HG03575 (cell line): Measurements from ENCODE around the gene RET.

Experiments used
- ATAC-seq: cut with Tn5 transposase; IDR thresholded peaks from one replicate; pipeline ENCODE4 v1.9.1; 2021; ENCODE audit not compliant: unreplicated experiment, insufficient number of reproducible peaks, low FRiP score; ENCODE audit errors: extremely low read depth

Gene RET

DNA sequence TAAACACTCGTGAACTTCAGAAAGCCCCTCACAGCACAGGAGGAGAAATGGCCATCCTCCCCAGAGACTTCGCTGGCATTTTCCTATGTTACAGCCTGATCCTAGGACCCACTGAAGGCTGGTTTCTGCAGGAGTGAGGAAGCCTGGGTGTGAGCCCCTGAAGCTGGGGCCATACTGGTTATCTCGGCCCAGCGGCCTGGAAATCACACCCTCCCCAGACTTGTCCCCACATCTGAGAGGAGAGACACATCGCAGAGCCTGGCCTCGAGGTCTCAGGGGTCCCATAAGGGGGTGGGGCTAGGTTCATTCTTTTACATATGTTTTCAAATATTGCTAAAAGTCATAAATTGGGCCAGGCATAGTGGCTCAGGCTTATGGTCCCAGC lies 17.5 kb upstream of the RET start:
- ATAC-seq: no peak

DNA sequence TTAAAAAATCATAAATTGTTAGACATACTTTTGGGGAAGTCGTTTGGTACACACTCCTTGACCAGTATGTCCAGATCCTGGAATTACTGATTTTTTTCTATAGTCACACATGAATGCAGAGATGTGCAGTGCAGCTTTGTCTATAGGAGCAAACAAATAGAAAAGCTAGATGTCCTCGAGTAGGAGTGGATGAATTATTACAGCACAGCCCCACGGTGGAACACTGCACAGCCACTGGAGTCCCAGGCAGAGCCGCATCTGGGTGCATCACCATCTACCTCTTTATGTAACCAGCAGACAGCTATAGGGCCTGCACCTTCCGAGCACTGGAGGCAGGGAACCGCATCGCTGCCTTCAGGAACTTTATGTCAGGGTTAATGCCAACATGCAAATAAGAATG lies 17.0 kb upstream of the RET start:
- no peak for ATAC-seq

DNA sequence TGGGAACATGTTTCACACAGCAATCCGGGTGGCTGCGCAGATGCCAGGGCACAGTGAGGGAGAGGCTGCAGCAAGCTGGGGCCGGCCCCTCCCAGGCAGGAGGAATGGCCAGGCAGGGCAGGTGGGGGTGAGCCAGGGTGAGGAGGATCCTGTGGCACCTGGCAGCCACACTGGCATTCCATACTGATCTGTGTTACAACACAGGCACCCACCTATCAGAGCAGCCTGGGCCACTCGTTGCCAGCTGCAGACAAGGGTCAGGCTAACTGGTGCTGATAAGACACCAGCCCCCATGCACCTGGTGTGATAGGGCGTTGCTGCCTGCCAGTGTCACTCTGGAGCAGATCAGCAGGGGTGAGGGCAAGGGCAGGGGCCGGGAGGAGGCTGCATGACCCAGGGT lies 16.6 kb upstream of the RET start:
- no peak for ATAC-seq

DNA sequence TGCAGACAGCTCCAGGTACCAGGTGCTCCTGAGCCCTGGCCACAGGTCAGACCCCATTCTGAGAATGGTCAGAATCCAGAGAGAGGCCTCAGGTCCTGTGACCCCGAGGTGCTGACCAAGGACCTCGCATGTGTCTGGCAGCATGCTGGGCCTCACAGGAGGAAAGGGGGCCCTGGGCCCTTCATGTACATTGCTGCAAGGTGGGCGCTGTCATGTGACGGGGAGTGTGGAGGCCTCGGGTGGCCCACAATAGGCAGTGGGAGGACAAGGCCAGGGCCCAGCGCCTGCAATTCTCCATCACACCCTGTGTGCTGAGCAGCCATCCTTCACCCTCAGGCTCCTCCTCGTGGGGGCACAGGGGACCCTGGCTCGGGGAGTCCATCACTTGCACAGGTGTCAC lies 15.5 kb upstream of the RET start:
- no peak for ATAC-seq

DNA sequence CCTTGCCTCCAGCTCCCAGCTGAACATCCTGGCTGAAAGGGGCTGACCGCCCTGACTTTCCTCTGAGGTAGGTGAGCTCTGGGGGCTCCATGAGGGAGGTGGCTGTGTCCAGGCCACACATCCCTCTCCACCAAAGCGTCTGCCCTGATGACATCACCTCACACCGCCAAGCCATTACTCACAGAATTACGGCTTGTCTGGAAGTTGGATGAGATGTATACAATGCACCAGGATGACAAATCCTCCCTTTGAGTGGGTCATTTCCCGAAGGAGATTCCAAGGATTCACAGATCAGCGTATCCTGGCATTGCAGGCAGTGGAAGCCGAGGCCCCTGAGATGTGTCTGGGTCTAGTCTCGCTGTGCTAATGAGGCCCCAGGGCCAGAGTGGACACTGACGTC lies 15.1 kb upstream of the RET start:
- ATAC-seq: no peak

DNA sequence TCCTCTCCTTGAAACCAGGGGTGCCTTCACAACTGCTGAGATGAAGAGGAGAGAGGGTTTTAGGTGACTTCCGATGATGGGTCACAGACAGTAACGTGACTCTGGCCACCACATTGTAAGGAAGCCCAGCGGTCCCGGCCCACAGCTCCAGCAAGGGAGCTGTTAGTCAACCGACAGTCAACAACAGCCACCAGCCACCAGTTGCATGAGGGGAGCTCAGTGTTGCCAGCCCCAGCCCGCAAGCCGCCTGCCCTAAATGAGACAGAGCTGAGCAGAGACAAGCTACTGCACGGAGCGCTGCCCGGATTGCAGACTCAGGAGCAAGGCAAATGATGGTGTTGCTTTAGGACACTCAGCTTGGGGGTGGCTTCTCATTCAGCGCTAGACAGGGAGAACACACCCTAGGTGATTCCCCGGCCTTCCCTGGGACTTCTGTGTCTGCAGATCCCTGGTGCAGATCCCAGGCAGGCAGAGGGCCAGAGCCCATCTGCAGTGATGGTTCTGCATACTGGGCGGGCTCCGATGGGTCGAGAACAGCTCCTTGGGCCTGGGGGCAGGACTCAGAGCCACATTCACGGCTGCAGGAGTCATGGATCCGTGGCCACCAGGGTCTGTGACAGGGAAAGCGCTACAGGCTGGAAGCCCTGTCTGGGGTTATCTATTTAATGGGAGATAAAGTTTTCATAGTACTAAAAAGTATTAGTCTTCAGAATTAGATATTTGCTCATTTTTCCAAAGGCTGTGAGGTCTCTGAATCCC lies 14.3 kb upstream of the RET start:
- ATAC-seq: no peak

DNA sequence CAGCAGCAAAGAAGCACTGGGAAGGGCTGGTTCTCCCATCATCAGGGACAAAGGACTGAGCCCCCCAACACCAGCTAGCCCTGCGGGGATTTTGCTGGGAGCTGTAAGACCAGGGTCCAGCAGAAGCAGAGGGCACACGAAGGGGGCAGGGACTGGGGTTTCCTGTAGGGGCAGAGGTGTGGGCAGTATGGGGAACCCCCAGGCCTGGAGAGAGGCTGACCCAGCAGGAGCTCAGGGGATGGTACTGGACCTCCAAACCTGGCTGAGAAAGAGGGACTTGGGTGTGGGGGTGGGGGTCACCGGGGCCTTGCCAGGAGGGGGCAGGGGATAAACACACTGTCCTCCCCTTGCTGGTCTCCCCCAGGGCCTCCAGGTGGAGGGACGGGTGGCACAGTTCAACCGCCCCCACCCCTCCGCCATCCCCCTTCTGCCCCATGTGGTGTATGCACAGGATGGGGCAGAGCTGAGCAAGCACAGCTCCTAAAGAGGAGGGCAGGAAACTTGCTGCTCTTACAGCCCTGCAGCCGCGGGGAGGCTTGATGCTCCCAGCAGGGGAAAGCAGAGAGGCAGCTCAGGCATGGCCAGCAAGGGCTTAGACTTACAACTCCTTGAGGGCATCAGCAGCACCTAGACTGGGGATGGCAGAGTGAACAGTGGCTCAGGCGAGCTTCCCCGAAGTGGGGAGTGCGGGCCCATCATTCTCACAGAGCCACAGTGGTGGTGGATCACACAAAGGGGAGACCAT lies 12.4 kb upstream of the RET start:
- no peak for ATAC-seq

DNA sequence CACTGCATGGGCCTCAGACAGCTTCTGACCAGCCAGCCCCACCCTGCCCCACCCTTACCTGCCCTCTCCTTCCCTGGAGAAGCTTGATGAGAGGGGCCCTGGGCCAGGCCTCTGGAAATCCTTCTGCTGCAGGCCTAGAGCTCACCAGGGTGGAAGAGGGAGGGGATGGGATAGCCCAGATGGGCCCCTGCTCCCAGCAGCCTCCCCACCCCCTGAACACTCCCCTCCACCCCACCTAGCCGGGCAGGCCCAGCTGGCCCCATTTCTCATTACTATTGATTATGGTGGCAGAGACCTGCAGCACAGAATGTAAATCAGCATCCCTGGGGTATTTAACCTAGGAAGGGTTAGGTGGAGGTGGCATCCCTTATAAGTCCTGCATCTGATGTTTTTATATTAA lies 11.6 kb upstream of the RET start:
- ATAC-seq: no peak

DNA sequence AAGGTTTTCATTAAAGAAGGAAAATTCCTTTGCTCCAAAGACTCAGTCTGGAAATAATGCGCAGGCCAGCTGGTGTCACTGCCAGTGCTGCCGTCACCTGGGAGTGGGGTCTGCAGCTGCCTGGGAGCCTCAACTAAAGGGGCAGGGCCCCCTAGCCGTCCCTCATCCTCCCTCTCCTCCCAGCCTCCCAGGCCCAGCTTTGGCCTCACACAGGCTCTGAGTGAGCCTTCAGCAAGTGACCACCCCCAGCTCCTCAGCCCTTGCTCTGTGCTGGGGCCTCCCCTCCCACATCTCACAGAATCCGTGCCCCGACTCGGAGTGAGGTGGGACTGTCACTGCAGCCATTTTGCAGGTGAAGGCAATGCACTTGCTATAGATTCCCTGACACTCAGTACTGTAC lies 11.1 kb upstream of the RET start:
- ATAC-seq: no peak

DNA sequence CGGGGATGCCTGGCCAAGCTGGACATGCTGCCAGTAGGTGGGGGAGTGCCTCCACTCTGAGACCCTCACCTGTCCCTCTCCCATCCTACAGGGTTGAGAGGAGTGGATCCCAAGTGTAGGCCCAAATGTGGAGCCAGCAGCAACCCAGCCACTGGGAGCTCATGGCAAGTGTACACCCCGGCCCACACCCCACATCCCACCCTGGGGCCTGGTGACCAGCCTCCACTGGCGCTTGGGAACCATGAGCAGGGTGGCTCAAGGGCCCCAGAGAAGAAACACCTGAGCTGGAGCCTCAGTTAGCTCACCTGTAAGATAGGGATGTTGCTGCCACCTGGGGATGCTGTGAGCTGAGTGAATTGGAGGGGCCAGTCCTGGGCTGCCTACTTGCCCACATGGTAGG lies 10.4 kb upstream of the RET start:
- ATAC-seq: no peak

DNA sequence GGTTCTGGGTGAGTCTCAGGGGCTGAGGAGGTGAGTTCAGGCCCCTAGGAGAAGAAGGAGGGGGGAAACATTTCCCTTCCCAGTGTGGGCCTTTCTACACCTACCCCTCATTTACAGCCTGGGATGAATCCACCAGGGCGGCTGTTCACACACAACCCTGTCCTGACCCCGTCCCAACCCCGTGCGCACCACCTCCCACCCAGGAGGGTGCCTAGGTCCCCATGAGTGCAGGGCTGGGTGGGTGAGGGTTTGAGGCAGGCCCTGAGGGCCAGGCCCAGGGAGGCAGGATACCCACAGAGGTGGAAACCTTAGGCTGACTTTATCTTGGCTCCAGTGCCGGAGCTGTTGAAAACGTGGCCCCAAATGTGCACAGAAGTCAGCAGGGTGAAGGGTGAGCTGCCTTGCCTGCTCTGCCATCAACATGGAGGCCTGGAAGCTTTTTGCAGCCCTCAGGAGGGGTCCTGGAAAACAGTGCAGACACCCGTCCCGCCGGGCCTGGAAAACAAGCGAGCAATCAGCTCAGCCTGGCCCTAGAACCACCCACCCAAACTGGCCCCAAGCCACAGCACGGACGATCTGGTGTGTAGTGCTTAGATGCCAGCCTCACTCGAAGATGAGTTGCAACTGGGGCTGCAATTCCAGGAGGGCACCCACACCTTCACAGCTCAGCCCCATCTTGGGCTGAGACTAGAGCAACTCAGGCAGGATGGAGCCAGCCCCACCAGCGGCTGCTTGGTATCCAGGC lies 9.3 kb upstream of the RET start:
- ATAC-seq: no peak

DNA sequence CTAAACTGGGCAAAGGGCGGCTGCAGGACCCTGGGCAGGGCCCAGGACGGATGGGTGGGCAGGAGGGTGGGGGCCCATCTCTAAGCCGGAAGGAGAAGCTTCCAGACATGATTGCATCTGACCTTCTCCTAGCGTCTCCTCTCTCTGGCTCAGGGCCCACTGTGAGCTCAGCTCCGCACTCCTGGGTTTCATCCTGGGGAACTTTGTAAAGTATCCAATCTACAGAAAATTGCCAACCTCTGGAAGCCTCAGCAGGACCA lies 8.8 kb upstream of the RET start:
- ATAC-seq: no peak

DNA sequence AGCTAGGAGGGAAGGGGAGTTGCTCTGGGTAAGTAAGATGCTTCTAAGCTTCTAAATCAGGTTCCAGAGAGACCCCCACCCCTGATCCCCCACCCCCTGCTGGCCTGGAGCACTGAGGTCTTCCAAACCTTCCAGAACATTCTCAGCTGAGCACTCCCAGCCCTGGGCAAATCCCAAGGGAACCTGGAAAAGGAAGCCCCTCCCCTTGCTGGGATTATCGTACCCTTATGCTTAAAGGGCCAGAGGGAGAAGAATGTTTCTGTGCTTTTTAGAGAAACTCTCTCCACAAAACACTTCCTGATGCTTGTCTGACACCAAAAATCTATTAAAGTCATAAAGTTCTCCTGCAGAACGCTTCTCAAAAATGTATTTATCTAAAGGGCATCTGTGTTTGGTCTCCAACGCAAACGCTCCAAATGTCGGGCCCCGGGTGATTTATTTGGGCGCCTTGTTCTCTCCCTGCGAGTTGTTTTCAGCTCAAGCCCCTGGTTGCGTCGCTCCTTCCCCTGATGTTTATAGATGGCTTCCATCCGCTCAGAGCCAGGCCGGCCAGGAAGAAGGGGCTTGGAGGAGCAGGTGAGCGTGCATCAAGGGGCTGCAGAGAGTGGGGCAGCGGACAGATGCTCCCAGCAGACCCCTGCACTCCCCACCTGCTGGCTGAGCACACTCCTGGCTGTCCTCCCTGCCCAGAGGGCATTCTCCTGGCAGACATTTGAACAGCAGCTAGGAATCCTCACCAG lies 8.2 kb upstream of the RET start:
- ATAC-seq: no peak

DNA sequence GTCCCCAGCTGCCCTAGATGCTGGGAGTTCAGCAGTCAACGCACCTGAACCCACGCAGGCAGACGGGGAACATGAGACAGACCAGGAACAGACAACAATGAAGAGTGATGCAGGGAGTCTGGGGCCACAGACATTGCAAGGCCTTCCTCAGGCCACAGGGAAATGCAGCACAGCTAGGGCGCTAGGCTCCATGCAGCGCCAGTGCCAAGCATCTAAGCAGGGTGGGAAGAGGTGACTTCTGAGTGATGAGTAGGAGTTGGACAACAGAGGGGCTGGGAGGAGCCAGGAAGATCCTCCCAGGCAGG lies 7.7 kb upstream of the RET start:
- no peak for ATAC-seq

DNA sequence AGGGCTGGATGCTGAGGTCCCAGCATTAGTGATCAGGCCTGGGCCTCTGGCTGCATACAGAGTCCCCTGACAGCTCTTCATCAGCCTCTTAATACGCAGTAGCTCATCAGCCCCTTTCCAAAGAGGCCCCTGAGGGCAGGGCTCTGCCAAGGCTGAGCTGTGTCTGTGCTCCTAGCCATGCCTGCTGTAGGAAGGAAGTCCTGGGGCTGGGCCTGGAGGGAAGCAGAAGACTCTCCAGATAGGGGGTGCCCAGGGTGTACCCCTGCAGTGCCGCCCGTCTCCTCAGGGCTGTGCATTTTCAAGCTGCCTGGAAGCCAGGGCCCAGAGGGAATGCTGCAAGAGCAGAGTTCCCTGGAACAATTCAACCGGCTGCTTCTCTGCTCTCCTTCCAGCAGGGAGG lies 7.3 kb upstream of the RET start:
- no peak for ATAC-seq

DNA sequence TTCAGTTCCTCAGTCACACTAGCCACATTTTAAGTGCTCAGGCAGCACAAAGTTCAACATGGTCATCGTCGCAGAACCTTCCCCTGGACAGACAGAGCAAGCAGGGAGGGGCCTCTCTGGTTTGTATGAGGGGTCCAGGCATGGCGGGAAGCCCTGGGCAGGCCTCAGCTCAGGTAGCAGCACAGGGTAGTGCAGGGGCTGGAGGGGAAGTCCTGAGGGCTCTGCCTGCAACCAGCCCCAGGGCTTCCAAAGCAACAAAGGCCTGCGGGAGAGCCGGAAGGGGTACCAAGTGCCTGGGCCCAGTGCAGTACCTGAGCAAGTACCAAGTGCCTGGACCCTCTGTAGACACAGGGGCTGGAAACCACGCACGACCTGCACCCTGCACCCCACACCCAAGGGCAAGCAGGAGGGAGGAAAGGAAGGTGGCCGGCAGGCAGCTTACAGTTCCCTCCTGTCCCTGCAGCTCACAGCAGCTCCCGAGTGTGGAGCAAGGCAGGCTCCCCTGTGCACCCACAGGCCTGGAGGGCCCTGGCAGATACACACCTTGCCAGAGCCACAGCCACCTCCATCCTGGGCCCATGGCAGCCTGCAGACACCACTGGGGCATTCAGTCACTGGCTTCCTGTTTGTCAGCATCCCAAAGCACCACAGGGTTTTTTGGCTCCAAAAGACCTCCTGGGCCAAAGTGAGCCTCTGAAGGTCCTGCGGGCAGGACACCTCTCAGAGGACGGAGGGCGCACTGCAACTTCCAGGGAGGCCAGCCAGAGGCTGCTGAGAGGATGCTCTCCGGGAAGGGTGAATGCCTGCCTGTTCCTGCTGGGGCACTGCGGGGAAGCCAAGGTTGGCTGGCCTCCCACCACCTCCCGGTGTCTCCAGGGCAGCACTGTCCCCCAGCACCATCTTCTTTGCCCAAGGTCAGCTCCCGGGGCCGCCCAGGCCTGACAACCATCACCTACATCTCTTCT lies 6.5 kb upstream of the RET start:
- ATAC-seq: no peak

DNA sequence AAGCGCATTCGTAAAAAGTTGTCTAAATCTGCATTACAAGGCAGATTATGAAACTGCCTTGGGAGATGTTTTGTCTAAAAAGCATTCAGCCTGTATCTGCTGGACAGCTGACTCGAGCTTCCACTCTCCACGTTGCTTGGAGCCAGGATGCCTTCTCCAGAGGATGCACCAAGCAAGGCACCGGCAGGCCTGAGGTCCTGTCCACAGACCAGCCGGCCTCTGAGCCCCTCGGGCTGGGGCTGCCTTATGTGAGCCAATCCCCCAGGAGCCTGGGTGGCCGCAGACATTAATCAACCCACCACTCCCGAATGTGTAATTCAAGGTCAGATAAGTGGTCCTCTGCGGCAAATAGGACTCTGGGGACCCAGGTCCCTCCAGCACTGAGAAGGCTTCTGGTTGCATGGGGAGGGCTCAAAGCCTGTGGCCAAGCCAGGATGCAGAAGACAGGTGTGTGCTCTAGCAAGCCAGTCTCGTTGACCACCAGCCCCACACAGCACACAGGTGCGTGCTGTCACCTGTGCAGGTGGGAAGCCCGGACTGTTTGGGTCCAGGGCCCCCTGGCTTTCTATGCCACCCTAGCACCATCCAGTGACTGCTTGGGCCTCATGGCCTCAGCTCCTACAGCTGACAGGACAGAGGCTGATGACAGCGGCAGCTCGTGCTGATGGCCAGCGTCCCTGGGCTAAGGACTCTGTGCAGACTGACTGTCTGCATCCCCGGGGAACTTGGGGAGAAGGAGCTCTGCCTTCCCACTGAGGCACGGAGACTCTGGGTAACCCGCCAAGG lies 4.8 kb upstream of the RET start:
- no peak for ATAC-seq

DNA sequence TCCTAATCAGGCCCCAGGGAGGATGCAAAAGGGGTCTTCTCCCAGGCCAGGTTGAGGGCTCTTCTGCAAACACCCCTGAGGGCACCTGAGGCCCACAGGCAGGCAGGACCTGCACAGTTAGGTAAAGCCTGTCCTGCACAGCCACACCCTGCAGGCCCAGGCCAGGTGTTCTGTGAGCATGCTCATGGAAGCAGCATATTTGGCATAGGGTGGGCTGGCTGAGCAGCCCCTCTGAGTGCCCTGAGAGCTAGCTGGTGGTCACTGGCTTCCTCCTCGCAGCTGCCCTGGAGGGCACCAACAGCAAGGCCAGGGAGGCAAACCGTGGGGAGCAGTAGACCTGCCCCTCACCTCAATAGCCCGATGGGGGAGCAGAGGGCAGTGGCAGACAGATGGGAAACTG lies 3.7 kb upstream of the RET start:
- no peak for ATAC-seq
